Spinal cord (tissue), 10 donors: ENCODE data around the gene CXCL9. TPM values are rescaled to one million over a fixed set of nuclear protein-coding genes. Genes with fewer than 3 reads are reported as not detected.
"Not testable (repeated sequence)": the region's sequence is repeated elsewhere in the genome, so short reads cannot be mapped to it uniquely, and the experiment has no call there.

ENCODE experiments used
- DNase-seq, 6 donors: peaks; one replicate each; pipeline versions ENCODE4 v3.0.0 to v3.0.0-alpha.2; 2013 to 2015; ENCODE audit warnings: low spot score in 6 of 6, low read depth in 4 of 6
- H3K27ac ChIP-seq: one replicate; pipeline ENCODE4 v1.5.1; 2013; ENCODE audit warnings: low read depth, low read length, control low read depth
- H3K27me3 ChIP-seq: one replicate; pipeline ENCODE4 v1.6.1; 2013; ENCODE audit warnings: low read length; ENCODE audit not compliant: control insufficient read depth, insufficient read depth
- H3K36me3 ChIP-seq: one replicate; pipeline ENCODE4 v1.6.1; 2013; ENCODE audit warnings: low read length; ENCODE audit not compliant: control insufficient read depth, insufficient read depth
- H3K4me1 ChIP-seq: one replicate; pipeline ENCODE4 v1.6.1; 2013; ENCODE audit warnings: low read length; ENCODE audit not compliant: control insufficient read depth, insufficient read depth
- H3K4me3 ChIP-seq: one replicate; pipeline ENCODE4 v1.5.1; 2013; ENCODE audit warnings: low read depth, low read length, control low read depth
- H3K9me3 ChIP-seq: one replicate; pipeline ENCODE4 v1.6.1; 2013; ENCODE audit warnings: low read length; ENCODE audit not compliant: control insufficient read depth, insufficient read depth
- WGBS: methylation state at CpG from one replicate; pipeline ENCODE4 v1.1.5; 2013; ENCODE audit warnings: missing lambda C conversion rate; ENCODE audit not compliant: insufficient coverage; 5-methylcytosine and 5-hydroxymethylcytosine counted together
- polyA plus RNA-seq, 2 donors: library from polyadenylated mRNA; unstranded; fragments of 120-200 nt; gene quantifications; one replicate each; pipeline ENCODE4 v1.2.1, GENCODE V29; 2013; ENCODE audit not compliant: insufficient read length in 2 of 2
- total RNA-seq, 2 donors: library from RNA; depleted of rRNA in 1 of 2; stranded (reverse); fragments of 120-200 nt in 1 of 2; fragments of >200 nt in 1 of 2; gene quantifications; one replicate each; pipeline versions ENCODE4 v1.2.3 to v1.2.4, GENCODE V29; 2013 to 2014
- donor health status: healthy.

CXCL9 gene
- total and polyA plus RNA-seq, 4 donors = 0.10 to 0.11 TPM; not detected in 2

GRCh38 chr4:75976177-75976576 is 31.1 kb downstream of the CXCL9 start:
- no peak overlapping the region for H3K4me3 ChIP-seq
- H3K27ac ChIP-seq = no peak overlapping the region
- no peaks in the 10 kb centered on the region for H3K27me3 ChIP-seq
- peaks cover 41% of the 10 kb centered on the region for H3K36me3 ChIP-seq
- no peak for DNase-seq
- no peaks in the 10 kb centered on the region for H3K4me1 ChIP-seq
- H3K9me3 ChIP-seq = no peaks in the 10 kb centered on the region
- WGBS = no CpG with 5 or more reads among the region's 2 CpGs

DNA sequence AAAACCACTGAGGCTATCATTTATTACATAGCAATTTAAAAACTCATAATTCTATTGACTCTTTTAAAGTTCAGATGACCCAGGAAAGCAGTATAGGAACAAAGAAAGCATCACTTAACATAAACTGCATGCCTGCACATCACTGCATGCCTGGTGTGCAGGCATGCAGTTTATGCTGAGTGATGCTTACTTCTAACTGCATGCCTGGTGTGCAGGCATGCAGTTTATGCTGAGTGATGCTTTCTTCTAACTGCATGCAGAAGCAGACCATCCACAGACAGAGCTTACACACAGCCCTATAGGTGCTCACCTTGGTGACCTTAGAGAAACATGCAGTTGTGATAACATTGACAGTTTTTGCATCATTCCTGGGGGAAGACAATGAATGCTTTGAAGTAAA is 33.5 kb downstream of the CXCL9 start:
- no peak overlapping the region for H3K4me3 ChIP-seq
- H3K36me3 ChIP-seq = peaks cover 37% of the 10 kb centered on the region

DNA sequence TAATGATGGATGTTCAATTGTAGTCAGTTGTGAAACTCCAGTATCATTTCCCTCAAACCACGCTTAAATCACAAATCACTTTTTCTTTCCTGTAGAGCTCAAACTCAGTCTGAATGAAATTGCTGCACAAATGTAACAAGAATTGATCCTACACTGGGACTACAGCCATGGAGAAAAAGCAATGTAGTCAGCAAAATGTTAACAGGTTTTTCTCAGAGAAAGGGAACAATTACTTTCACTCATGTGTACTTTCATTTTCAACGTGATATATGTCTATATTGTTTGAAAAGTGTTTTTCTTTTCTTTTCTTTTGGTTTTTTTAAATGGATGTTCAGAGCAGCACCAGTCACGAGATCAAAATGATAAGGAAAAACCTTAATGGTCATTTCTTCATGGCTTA is 39.2 kb downstream of the CXCL9 start:
- Histone ChIP-seq H3K4me3 (no peak overlapping the region), H3K27ac (no peak overlapping the region), H3K27me3 (no peaks in the 10 kb centered on the region), H3K36me3 (peaks cover 38% of the 10 kb centered on the region), H3K4me1 (no peaks in the 10 kb centered on the region), H3K9me3 (peaks cover 2% of the 10 kb centered on the region)
- no CpG with 5 or more reads among the region's 3 CpGs for WGBS
- DNase-seq = no peak

More for the DNA sequence above, 33.5 kb downstream of the CXCL9 start:
- peak in 1 of 6 donors; percentile 15 for DNase-seq
- H3K9me3 ChIP-seq = no peaks in the 10 kb centered on the region
- no peaks in the 10 kb centered on the region for H3K27me3 ChIP-seq
- no peak overlapping the region for H3K27ac ChIP-seq
- H3K4me1 ChIP-seq = no peaks in the 10 kb centered on the region

DNA sequence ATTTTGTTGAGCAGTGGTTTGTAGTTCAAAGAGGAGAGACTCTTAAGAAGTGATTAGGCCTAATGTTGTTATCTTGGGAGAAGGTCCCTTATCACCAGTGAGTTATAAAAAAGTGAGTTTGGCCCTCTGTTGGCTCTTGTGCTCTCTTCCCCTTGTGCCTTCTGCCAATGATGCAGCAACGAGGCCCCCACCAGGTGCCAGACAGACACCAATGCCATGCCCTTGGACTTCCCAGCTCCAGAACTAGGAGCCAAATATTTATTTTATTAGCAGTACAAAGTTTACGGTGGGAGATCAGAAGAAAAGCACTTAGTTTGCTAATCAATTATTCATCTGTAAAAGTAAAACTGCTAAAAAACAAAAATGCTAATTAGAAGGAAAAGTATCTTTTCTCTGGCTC is 43.8 kb downstream of the CXCL9 start:
- Histone ChIP-seq H3K36me3 (peaks cover 32% of the 10 kb centered on the region), H3K27ac (no peak overlapping the region), H3K27me3 (no peaks in the 10 kb centered on the region), H3K9me3 (peaks cover 2% of the 10 kb centered on the region), H3K4me3 (no peak overlapping the region), H3K4me1 (no peaks in the 10 kb centered on the region)
- DNase-seq = no peak
- WGBS = no CpG with 5 or more reads among the region's 2 CpGs

GRCh38 chr4:75962072-75962471 is 45.2 kb downstream of the CXCL9 start:
- DNase-seq, H3K4me3 ChIP-seq, H3K9me3 ChIP-seq, H3K27me3 ChIP-seq, H3K4me1 ChIP-seq, H3K27ac ChIP-seq: not testable (repeated sequence)
- peaks cover 37% of the 10 kb centered on the region for H3K36me3 ChIP-seq
- no CpG with 5 or more reads among the region's 4 CpGs for WGBS

- 92% methylated on average over 1 of the region's 7 CpGs for WGBS
- H3K36me3 ChIP-seq = peaks cover 50% of the 10 kb centered on the region
- not testable (repeated sequence) for DNase-seq, H3K4me3 ChIP-seq, H3K4me1 ChIP-seq, H3K27ac ChIP-seq, H3K9me3 ChIP-seq, H3K27me3 ChIP-seq
Observed at GRCh38 chr4:75958546-75958945, 48.8 kb downstream of the CXCL9 start.

- H3K36me3 ChIP-seq = peaks cover 49% of the 10 kb centered on the region
- not testable (repeated sequence) for H3K27ac ChIP-seq, H3K4me3 ChIP-seq, H3K4me1 ChIP-seq, H3K27me3 ChIP-seq, DNase-seq, H3K9me3 ChIP-seq
- WGBS = 100% methylated on average over 1 of the region's 5 CpGs
Observed at GRCh38 chr4:75954811-75955210, 52.5 kb downstream of the CXCL9 start.

DNA sequence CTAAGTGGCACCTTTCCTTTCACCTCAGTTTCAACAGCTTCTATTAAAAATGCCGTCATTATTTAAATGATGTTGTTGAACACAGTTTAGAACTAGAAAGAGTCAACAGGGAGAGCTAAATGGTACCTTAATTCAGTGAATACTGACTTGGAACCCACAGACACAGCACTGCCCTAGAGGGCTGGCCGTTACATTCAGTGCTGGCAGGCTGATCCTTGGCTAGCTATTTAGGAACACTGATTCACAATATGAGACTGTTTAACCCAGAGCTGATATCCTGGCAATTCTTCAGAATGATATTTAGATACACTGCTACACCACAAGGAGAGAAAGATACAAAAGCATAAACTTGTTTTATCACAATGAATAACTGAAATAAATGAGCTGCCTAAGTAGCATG is 53.8 kb downstream of the CXCL9 start:
- Histone ChIP-seq H3K9me3 (no peaks in the 10 kb centered on the region), H3K27ac (no peak overlapping the region), H3K4me1 (no peaks in the 10 kb centered on the region), H3K27me3 (no peaks in the 10 kb centered on the region), H3K4me3 (no peak overlapping the region), H3K36me3 (peaks cover 43% of the 10 kb centered on the region)
- 60% methylated on average over 1 of the region's 2 CpGs for WGBS
- no peak for DNase-seq

Other genes starting within 250 kb of the CXCL9 start
- under 1 TPM in 1 of 2 donors, not detected in 1; 0.06 TPM for gene PPEF2, start 105.1 kb downstream of the CXCL9 start, total RNA-seq
- gene PPEF2, start 105.1 kb downstream of the CXCL9 start, polyA plus RNA-seq = under 1 TPM in 1 of 2 donors, not detected in 1; 0.48 TPM
- 10 to 100 TPM; 11.5 to 23.9 TPM for gene NAAA, start 66.5 kb downstream of the CXCL9 start, total RNA-seq
- gene NAAA, start 66.5 kb downstream of the CXCL9 start, polyA plus RNA-seq = 10 to 100 TPM; 11.9 to 12.8 TPM
- 10 to 100 TPM; 33.6 to 40.6 TPM for gene SDAD1, start 16.6 kb downstream of the CXCL9 start, total RNA-seq
- 10 to 100 TPM; 30.5 to 31.0 TPM for gene SDAD1, start 16.6 kb downstream of the CXCL9 start, polyA plus RNA-seq
- 1 to 10 TPM in 1 of 2 donors, under 1 TPM in 1; 0.28 to 1.9 TPM for gene CXCL10, start 16.0 kb upstream of the CXCL9 start, total RNA-seq
- gene CXCL10, start 16.0 kb upstream of the CXCL9 start, polyA plus RNA-seq = not detected
- under 1 TPM in 1 of 2 donors, not detected in 1; 0.69 TPM for gene CXCL11, start 28.6 kb upstream of the CXCL9 start, total RNA-seq
- gene CXCL11, start 28.6 kb upstream of the CXCL9 start, polyA plus RNA-seq = not detected
- gene ART3, start 67.2 kb upstream of the CXCL9 start, total RNA-seq = 1 to 10 TPM; 4.0 to 7.6 TPM
- gene ART3, start 67.2 kb upstream of the CXCL9 start, polyA plus RNA-seq = 1 to 10 TPM; 4.0 to 4.4 TPM
- 10 to 100 TPM; 55.6 to 87.4 TPM for gene NUP54, start 140.9 kb upstream of the CXCL9 start, total RNA-seq
- gene NUP54, start 140.9 kb upstream of the CXCL9 start, polyA plus RNA-seq = 10 to 100 TPM; 45.5 to 56.8 TPM
- 100 to 1,000 TPM; 243 to 326 TPM for gene SCARB2, start 206.3 kb upstream of the CXCL9 start, total RNA-seq
- 100 to 1,000 TPM; 191 to 218 TPM for gene SCARB2, start 206.3 kb upstream of the CXCL9 start, polyA plus RNA-seq
- gene FAM47E, start 244.2 kb upstream of the CXCL9 start, total RNA-seq = 10 to 100 TPM in 1 of 2 donors, 1 to 10 TPM in 1; 9.4 to 14.8 TPM
- 1 to 10 TPM; 7.9 to 9.5 TPM for gene FAM47E, start 244.2 kb upstream of the CXCL9 start, polyA plus RNA-seq